CD4-positive, CD25-positive, alpha-beta regulatory T cell (primary cell): ENCODE results near the gene VSIG10L2. TPM values are rescaled to one million over a fixed set of nuclear protein-coding genes. Genes with fewer than 3 reads are reported as not detected.
A peak's percentile ranks its signal among the peaks of the same experiment; 100 is the strongest.

Source experiments
- ATAC-seq, 2 donors: fragments of 150-1000 bp; cut with Tn5 transposase; one replicate each; pipeline ENCODE4 v1.10.0; 2021; ENCODE audit warnings: low read depth in 2 of 2, moderate number of reproducible peaks in 2 of 2, moderate library complexity in 1 of 2
- DNase-seq, 3 donors: peaks; one replicate each; pipeline versions ENCODE4 v3.0.0 to v3.0.0-alpha.2; 2012 to 2022; ENCODE audit warnings: mixed read lengths in 1 of 3
- H3K27ac ChIP-seq: one replicate; pipeline ENCODE4 v1.7.0; 2013; ENCODE audit warnings: mild to moderate bottlenecking, low read length; ENCODE audit not compliant: insufficient read depth, poor library complexity, severe bottlenecking
- H3K27me3 ChIP-seq: one replicate; pipeline ENCODE4 v1.7.0; 2013; ENCODE audit warnings: low read length; ENCODE audit not compliant: control insufficient read depth, insufficient read depth
- H3K36me3 ChIP-seq: one replicate; pipeline ENCODE4 v1.7.0; 2013; ENCODE audit warnings: mild to moderate bottlenecking, low read length, moderate library complexity; ENCODE audit not compliant: control insufficient read depth, insufficient read depth
- H3K4me1 ChIP-seq: 2 replicates; pipeline ENCODE4 v1.7.0; 2013; ENCODE audit warnings: mild to moderate bottlenecking, low read length; ENCODE audit not compliant: insufficient read depth, control insufficient read depth, poor library complexity, severe bottlenecking
- H3K4me3 ChIP-seq: one replicate; pipeline ENCODE4 v1.7.0; 2013; ENCODE audit warnings: low read depth, mild to moderate bottlenecking, low read length, moderate library complexity
- H3K9me3 ChIP-seq, 2 experiments: 1 replicate in 1 of 2; 2 replicates in 1 of 2; pipeline ENCODE4 v1.7.0; 2013; ENCODE audit warnings: low read length in 2 of 2, mild to moderate bottlenecking in 1 of 2, moderate library complexity in 1 of 2; ENCODE audit not compliant: control insufficient read depth in 2 of 2
- H3K27ac Mint-ChIP-seq, 3 donors: one replicate each; pipeline ENCODE4 v1.8.0; 2020 to 2022; ENCODE audit warnings: mild to moderate bottlenecking in 3 of 3, mixed read lengths in 3 of 3, moderate library complexity in 2 of 3
- H3K27me3 Mint-ChIP-seq: one replicate; pipeline ENCODE4 v1.8.0; 2022; ENCODE audit warnings: mild to moderate bottlenecking, mixed read lengths
- H3K36me3 Mint-ChIP-seq: one replicate; pipeline ENCODE4 v1.8.0; 2020; ENCODE audit warnings: mixed read lengths
- H3K4me1 Mint-ChIP-seq, 4 donors: one replicate each; pipeline ENCODE4 v1.8.0; 2020 to 2022; ENCODE audit warnings: mixed read lengths in 4 of 4, mild to moderate bottlenecking in 1 of 4
- H3K4me3 Mint-ChIP-seq, 4 donors: one replicate each; pipeline ENCODE4 v1.8.0; 2020 to 2022; ENCODE audit warnings: mild to moderate bottlenecking in 4 of 4, mixed read lengths in 4 of 4, moderate library complexity in 3 of 4
- H3K9me3 Mint-ChIP-seq, 7 donors: one replicate each; pipeline ENCODE4 v1.8.0; 2020 to 2022; ENCODE audit warnings: mixed read lengths in 7 of 7, mild to moderate bottlenecking in 3 of 7, moderate library complexity in 2 of 7
- polyA plus RNA-seq, 4 donors: library from polyadenylated mRNA; unstranded; fragments of 300-500 nt; fragmentation: Illumina TruSeq; gene quantifications; one replicate each; pipeline ENCODE4 v1.2.3, GENCODE V29; 2021
- total RNA-seq: library from RNA; stranded (reverse); gene quantifications from one replicate; pipeline ENCODE4 v1.2.3, GENCODE V29; 2022

The VSIG10L2 gene
- total and polyA plus RNA-seq, 5 donors from 2014 or later = not detected

DNA sequence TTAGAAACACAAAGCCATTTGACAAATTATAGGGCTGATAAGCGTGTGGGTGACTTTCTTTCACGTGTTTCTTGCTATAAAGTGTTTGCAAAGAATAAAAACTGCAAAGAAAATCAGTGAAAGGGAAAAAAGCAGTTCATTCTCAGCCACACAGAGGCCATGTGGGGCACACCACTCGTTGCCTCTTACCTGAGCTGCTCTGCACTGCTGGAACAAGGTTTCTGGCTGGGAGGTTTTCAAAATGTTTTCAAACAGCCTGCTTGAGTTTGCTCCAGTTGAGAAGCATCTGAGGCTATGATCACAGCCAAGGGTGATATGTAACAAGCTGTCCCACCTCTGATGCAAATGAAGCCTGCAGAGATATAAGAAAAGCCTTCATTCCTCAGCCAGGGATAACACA lies 14.7 kb upstream of the VSIG10L2 start:
- H3K27ac ChIP-seq = no peak overlapping the region
- DNase-seq (no peak), ATAC-seq (no peak)
- H3K9me3 ChIP-seq = no peaks in the 10 kb centered on the region
- Mint-ChIP-seq H3K4me3 (no peak overlapping the region), H3K27ac (no peak overlapping the region), H3K36me3 (no peaks in the 10 kb centered on the region), H3K9me3 (no peaks in the 10 kb centered on the region), H3K4me1 (no peaks in the 10 kb centered on the region), H3K27me3 (peaks cover 27% of the 10 kb centered on the region)
- no peaks in the 10 kb centered on the region for H3K36me3 ChIP-seq
- H3K4me3 ChIP-seq = no peak overlapping the region
- H3K4me1 ChIP-seq = no peaks in the 10 kb centered on the region
- H3K27me3 ChIP-seq = peaks cover 8% of the 10 kb centered on the region

DNA sequence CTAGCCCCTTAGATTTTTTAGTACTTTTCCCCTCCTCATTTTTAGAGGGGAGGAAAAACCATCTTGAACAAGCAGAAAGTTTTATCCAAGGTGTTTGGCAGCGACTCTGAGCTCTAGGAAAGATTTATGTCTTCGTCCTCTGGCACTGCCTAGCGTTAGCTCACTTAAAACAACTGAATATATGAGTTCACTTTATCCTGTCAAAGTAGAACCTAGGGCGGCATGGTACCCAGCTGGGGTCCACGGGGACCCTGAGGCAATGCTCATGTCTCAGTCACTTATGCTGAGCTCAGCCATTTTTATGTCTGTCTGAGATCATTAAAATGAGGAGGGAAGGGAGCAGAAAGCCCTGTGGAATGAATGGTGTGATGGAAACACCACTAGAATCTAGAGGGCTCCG lies 14.2 kb upstream of the VSIG10L2 start:
- H3K36me3 Mint-ChIP-seq = no peaks in the 10 kb centered on the region
- H3K27me3 Mint-ChIP-seq = peaks cover 22% of the 10 kb centered on the region
- no peaks in the 10 kb centered on the region for H3K4me1 ChIP-seq
- H3K27ac Mint-ChIP-seq = no peak overlapping the region
- ATAC-seq (no peak), DNase-seq (no peak)
- H3K9me3 Mint-ChIP-seq = no peaks in the 10 kb centered on the region
- no peaks in the 10 kb centered on the region for H3K9me3 ChIP-seq
- peaks cover 8% of the 10 kb centered on the region for H3K27me3 ChIP-seq
- H3K36me3 ChIP-seq = no peaks in the 10 kb centered on the region
- no peak overlapping the region for H3K27ac ChIP-seq
- no peak overlapping the region for H3K4me3 ChIP-seq
- no peaks in the 10 kb centered on the region for H3K4me1 Mint-ChIP-seq
- no peak overlapping the region for H3K4me3 Mint-ChIP-seq

DNA sequence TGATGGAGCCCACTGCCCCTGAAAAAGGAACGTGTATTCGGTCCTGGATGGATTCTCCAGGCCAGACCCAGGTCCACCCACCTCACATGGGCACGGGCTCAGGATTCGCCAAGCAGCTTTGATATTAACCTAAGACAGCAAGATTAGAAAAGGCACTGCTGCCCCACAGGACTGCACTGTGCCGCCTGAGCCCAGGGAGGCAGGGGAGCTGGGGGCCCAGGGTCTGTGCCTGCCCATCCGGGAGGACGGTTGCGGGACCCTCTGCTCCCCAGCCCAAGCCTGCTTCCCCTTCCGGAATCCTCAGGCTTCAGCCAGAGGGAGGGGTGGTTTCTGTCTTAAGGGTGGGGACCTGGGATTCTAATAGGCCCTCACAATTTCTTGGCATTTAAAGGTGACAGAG lies 13.5 kb upstream of the VSIG10L2 start:
- Mint-ChIP-seq H3K4me3 (no peak overlapping the region), H3K9me3 (no peaks in the 10 kb centered on the region), H3K36me3 (no peaks in the 10 kb centered on the region), H3K27me3 (peaks cover 22% of the 10 kb centered on the region), H3K4me1 (no peaks in the 10 kb centered on the region), H3K27ac (no peak overlapping the region)
- ATAC-seq = no peak
- DNase-seq = no peak
- Histone ChIP-seq H3K27me3 (peaks cover 5% of the 10 kb centered on the region), H3K27ac (no peak overlapping the region), H3K4me1 (no peaks in the 10 kb centered on the region), H3K9me3 (no peaks in the 10 kb centered on the region), H3K4me3 (no peak overlapping the region), H3K36me3 (no peaks in the 10 kb centered on the region)

DNA sequence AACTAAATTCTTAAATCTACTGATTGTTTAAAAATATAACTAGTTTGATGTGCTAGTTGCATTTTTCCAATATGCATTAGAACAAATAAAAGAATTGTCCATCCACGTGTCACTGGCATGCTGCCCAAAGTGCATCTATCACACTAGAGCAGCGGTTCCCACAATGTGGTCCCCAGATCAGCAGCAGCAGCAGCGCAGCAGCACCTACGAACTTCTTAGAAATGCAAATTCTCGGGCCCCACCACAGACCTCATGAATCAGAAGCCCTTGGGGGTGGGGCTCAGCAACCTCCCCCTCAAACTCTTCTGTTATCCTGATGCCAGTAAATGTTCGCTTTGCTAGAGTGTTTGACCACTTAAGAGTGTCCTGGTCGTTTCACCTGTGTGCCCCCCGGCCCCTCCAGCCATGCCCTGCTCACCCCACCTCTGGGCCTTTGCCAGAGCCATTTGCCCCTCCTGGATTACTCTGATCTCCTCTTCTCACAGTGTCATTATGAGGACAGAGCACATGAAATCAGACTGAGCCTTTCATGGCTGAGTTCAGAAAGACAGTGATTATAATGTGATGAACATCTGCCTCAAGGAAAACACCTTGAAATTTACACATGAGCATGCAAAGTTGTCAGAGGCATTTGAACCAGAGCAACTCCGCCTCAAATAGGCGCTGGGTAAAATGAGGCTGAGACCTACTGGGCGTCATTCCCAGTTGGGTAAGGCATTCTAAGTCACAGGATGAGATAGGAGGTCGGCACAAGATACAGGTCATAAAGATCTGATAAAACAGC lies 12.6 kb upstream of the VSIG10L2 start:
- H3K36me3 Mint-ChIP-seq = no peaks in the 10 kb centered on the region
- no peak overlapping the region for H3K4me3 ChIP-seq
- ATAC-seq = no peak
- H3K27me3 ChIP-seq = no peaks in the 10 kb centered on the region
- no peaks in the 10 kb centered on the region for H3K36me3 ChIP-seq
- H3K9me3 ChIP-seq = no peaks in the 10 kb centered on the region
- no peak for DNase-seq
- no peak overlapping the region for H3K4me3 Mint-ChIP-seq
- H3K4me1 ChIP-seq = no peaks in the 10 kb centered on the region
- H3K27me3 Mint-ChIP-seq = peaks cover 20% of the 10 kb centered on the region
- H3K9me3 Mint-ChIP-seq = no peaks in the 10 kb centered on the region
- no peak overlapping the region for H3K27ac ChIP-seq
- peaks cover 0 to under 1% (median 0%) of the 10 kb centered on the region in 4 donors for H3K4me1 Mint-ChIP-seq
- H3K27ac Mint-ChIP-seq = no peak overlapping the region

DNA sequence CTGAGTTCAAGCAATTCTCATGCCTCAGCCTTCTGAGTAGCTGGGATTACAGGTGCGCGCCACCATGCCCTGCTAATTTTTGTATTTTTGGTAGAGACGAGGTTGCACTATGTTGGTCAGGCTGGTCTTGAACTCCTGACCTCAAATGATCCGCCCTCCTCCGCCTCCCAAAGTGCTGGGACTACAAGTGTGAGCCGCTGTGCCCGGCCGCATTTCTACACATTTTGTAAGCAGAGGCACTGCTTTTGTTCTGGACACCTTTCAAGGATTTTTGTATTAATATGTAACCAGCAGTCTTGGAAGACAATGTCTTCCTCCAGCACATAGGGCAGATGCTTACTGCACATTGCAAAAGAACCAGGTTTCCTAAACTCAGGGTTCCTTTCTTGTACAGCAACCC lies 11.4 kb upstream of the VSIG10L2 start:
- Mint-ChIP-seq H3K27ac (no peak overlapping the region), H3K4me1 (peaks cover 0 to 9% (median 0%) of the 10 kb centered on the region in 4 donors), H3K36me3 (no peaks in the 10 kb centered on the region), H3K27me3 (peaks cover 13% of the 10 kb centered on the region), H3K4me3 (no peak overlapping the region), H3K9me3 (peaks cover 0 to 3% (median 0%) of the 10 kb centered on the region in 7 donors)
- H3K36me3 ChIP-seq = no peaks in the 10 kb centered on the region
- DNase-seq (no peak), ATAC-seq (no peak)
- H3K9me3 ChIP-seq = no peaks in the 10 kb centered on the region
- no peak overlapping the region for H3K27ac ChIP-seq
- H3K4me3 ChIP-seq = no peak overlapping the region
- no peaks in the 10 kb centered on the region for H3K27me3 ChIP-seq
- no peaks in the 10 kb centered on the region for H3K4me1 ChIP-seq

DNA sequence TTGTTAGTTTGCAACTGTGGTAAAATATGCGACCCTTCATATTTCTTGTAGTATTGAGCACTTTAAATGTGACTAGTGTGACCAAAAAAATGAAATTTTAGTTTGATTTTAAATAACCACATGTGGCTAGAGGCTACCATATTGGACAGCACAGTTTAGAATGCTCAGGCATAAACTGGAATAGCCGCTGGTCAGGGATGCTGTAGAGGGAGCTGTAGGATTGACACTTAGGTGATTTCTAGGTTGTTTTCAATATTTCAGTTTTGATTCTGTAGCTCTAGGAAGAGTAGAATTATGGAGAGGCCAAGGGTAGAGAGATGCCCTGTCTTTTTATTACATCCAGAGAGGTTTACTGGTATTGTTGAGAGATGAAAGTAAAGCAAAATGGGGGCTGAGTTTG lies 10.8 kb upstream of the VSIG10L2 start:
- Mint-ChIP-seq H3K36me3 (no peaks in the 10 kb centered on the region), H3K9me3 (peaks cover 0 to 3% (median 0%) of the 10 kb centered on the region in 7 donors), H3K4me3 (no peak overlapping the region), H3K4me1 (peaks cover 0 to 9% (median 0%) of the 10 kb centered on the region in 4 donors), H3K27ac (no peak overlapping the region), H3K27me3 (peaks cover 12% of the 10 kb centered on the region)
- Histone ChIP-seq H3K9me3 (no peaks in the 10 kb centered on the region), H3K27me3 (no peaks in the 10 kb centered on the region), H3K4me1 (no peaks in the 10 kb centered on the region), H3K27ac (no peak overlapping the region), H3K4me3 (no peak overlapping the region), H3K36me3 (no peaks in the 10 kb centered on the region)
- ATAC-seq (no peak), DNase-seq (no peak)

DNA sequence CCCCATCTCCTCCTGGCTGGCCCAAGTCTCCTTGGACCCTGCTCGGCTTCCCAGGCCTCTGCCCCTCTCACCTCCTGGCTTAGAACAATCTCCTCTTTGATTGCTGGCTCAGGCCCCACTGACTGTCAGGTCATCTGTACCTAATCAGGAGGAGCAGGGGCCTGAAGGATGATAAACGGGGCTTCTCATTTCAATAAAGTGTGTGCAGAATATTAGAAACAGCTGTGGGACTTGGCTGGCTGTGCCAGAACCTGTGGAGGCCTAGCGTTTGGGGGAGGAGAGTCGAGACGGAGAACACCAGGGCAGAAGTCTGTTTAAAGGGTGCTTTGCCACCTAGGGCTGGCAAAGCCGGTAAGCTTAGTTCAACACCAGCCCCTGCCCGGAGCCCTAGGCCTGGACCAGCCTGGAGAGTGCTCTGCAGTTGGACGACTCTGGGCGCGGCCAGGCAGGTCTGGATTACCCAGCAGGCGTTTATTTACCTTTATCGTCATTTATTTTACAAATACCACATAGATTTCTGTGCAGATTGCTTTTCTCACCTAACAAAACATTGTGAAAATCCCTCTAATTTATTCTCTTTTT lies 10.1 kb upstream of the VSIG10L2 start:
- H3K4me3 Mint-ChIP-seq = no peak overlapping the region
- peaks cover 12% of the 10 kb centered on the region for H3K27me3 Mint-ChIP-seq
- H3K27me3 ChIP-seq = no peaks in the 10 kb centered on the region
- no peaks in the 10 kb centered on the region for H3K4me1 ChIP-seq
- no peak overlapping the region for H3K27ac ChIP-seq
- no peak for DNase-seq
- H3K27ac Mint-ChIP-seq = no peak overlapping the region
- no peak for ATAC-seq
- H3K36me3 Mint-ChIP-seq = no peaks in the 10 kb centered on the region
- no peaks in the 10 kb centered on the region for H3K36me3 ChIP-seq
- no peak overlapping the region for H3K4me3 ChIP-seq
- peaks cover 0 to 9% (median 0%) of the 10 kb centered on the region in 4 donors for H3K4me1 Mint-ChIP-seq
- H3K9me3 Mint-ChIP-seq = peaks cover 0 to 3% (median 0%) of the 10 kb centered on the region in 7 donors
- no peaks in the 10 kb centered on the region for H3K9me3 ChIP-seq

DNA sequence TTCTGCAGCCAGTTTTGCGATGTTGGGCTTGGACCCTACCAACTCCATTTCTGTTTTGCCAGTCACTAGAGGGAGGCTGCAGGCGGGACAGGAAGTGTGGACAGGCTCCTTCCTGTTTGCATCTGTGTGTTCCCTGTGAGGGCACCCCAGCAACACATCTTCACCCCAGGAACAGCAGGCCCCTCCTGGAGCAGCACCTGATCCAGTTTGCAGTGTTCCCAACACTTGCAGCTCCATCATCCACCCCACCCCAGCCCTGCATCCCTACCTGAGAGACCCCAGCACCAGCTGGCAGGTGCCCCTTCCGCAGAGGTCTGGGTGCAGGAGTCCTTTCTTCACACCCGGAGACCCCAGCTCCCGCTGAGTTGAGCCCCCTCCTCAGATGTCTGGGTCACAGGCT lies 7.4 kb upstream of the VSIG10L2 start:
- ATAC-seq (no peak), DNase-seq (peak in 1 of 3 donors; percentile 47)
- Mint-ChIP-seq H3K9me3 (peaks cover 0 to 3% (median 0%) of the 10 kb centered on the region in 7 donors), H3K36me3 (no peaks in the 10 kb centered on the region), H3K4me1 (peaks cover 0 to 14% (median 0%) of the 10 kb centered on the region in 4 donors), H3K4me3 (no peak overlapping the region), H3K27me3 (peaks cover 6% of the 10 kb centered on the region), H3K27ac (no peak overlapping the region)
- Histone ChIP-seq H3K27me3 (no peaks in the 10 kb centered on the region), H3K27ac (no peak overlapping the region), H3K36me3 (no peaks in the 10 kb centered on the region), H3K4me1 (no peaks in the 10 kb centered on the region), H3K9me3 (no peaks in the 10 kb centered on the region), H3K4me3 (no peak overlapping the region)
